ENCODE data around the gene UXT. TPM values are rescaled to one million over a fixed set of nuclear protein-coding genes. Genes with fewer than 3 reads are reported as not detected.

Gene UXT
- total RNA-seq, 3 donors from 2014 or later (not counting 1 experiment from before 2014, with no cell fraction given) = 88.2 to 102 (median 95.4) TPM

DNA sequence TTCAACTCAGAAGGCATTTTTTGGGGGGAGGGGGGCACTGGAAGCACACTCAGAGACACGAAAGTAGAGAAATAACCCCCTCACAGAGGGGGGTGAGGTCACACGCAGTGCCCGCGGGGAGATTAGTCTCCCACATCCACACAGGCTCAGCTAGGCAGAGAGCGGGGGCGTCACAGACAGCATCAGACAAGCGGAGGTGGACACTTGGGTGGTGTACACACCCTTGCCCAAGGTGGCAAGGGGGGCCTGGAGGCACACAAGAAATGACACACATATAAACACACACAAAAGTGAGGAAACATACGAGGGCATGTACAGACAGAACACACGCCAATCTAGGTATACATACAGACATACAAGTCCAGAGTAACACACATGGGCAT lies 38.7 kb downstream of the UXT start:
- H3K4me1 Mint-ChIP-seq = peaks cover 0 to 6% of the 10 kb centered on the region in 2 donors
- DNase-seq = no peak
- TF ChIP-seq, protein P1, sequence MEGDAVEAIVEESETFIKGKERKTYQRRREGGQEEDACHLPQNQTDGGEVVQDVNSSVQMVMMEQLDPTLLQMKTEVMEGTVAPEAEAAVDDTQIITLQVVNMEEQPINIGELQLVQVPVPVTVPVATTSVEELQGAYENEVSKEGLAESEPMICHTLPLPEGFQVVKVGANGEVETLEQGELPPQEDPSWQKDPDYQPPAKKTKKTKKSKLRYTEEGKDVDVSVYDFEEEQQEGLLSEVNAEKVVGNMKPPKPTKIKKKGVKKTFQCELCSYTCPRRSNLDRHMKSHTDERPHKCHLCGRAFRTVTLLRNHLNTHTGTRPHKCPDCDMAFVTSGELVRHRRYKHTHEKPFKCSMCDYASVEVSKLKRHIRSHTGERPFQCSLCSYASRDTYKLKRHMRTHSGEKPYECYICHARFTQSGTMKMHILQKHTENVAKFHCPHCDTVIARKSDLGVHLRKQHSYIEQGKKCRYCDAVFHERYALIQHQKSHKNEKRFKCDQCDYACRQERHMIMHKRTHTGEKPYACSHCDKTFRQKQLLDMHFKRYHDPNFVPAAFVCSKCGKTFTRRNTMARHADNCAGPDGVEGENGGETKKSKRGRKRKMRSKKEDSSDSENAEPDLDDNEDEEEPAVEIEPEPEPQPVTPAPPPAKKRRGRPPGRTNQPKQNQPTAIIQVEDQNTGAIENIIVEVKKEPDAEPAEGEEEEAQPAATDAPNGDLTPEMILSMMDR (IDR thresholded peaks at IDR 0.05) = no peak
- Histone ChIP-seq H3K36me3 (ENCODE audit: control insufficient read depth, insufficient read depth, low read length) (no peaks in the 10 kb centered on the region), H3K27me3 (ENCODE audit: control insufficient read depth, insufficient read depth, low read length) (peaks cover 21% of the 10 kb centered on the region), H3K4me3 (ENCODE audit: low read length) (no peak overlapping the region), H3K27ac (ENCODE audit: low read length) (no peak overlapping the region), H3K9me3 (ENCODE audit: control insufficient read depth, insufficient read depth, low read length) (no peaks in the 10 kb centered on the region), H3K4me1 (ENCODE audit: control insufficient read depth, insufficient read depth, low read length) (peaks cover 15% of the 10 kb centered on the region)
- H3K36me3 Mint-ChIP-seq = no peaks in the 10 kb centered on the region
- intact Hi-C loops (cut with micrococcal nuclease) = loop anchor here (5.0 kb wide), 1 partner anchor 37 kb away; the partner anchor contains the start of gene UXT
- H3K27ac Mint-ChIP-seq = no peak overlapping the region
- peaks cover 59 to 64% of the 10 kb centered on the region in 2 donors for H3K27me3 Mint-ChIP-seq (ENCODE audit: low read depth in 2 of 2)
- H3K9me3 Mint-ChIP-seq = no peaks in the 10 kb centered on the region
- no peak for ATAC-seq
- 59% methylated on average over 8 of the region's 9 CpGs for WGBS (ENCODE audit: insufficient coverage)
- no peak overlapping the region for H3K4me3 Mint-ChIP-seq

DNA sequence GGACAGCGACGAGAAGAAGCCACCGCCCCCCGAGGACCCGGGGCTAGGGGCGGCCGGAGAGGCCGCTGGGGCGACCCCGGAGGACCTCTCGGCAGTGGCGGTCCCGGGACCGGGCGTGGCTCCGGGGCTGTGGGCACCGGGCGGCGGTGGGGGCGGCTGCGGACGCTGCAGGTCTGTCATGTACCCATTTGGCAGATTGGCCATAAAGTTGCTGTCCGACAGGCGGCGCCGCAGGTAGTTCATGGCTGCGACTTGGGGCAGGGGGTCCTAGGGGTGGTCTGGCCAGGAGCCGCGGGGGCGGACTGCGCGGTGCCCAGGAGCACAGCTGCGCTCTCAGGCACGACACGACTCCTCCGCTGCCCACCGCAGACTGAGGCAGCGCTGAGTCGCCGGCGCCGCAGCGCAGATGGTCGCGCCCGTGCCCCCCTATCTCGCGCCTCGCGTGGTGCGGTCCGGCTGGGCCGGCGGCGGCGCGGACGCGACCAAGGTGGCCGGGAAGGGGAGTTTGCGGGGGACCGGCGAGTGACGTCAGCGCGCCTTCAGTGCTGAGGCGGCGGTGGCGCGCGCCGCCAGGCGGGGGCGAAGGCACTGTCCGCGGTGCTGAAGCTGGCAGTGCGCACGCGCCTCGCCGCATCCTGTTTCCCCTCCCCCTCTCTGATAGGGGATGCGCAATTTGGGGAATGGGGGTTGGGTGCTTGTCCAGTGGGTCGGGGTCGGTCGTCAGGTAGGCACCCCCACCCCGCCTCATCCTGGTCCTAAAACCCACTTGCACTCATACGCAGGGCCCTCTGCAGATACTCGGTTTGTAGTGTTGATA lies 39.3 kb downstream of the UXT start, which contains the start of gene SYN1:
TSS of gene SYN1 (minus strand) at position 372 of the 817 bp plus-strand sequence. CDS start at position 243, 129 bp downstream.
- H3K27ac ChIP-seq (ENCODE audit: low read length) = no peak within 1 kb of the TSS
- Mint-ChIP-seq H3K4me1 (peaks cover 0 to 6% of the 10 kb centered on the region in 2 donors), H3K9me3 (no peaks in the 10 kb centered on the region), H3K27ac (no peak within 1 kb of the TSS), H3K4me3 (peak within 1 kb of the TSS; percentile 17), H3K36me3 (no peaks in the 10 kb centered on the region), H3K27me3 (ENCODE audit: low read depth in 2 of 2) (peaks cover 55 to 58% of the 10 kb centered on the region in 2 donors)
- H3K27me3 ChIP-seq (ENCODE audit: control insufficient read depth, insufficient read depth, low read length) = peaks cover 19% of the 10 kb centered on the region
- H3K9me3 ChIP-seq (ENCODE audit: control insufficient read depth, insufficient read depth, low read length) = no peaks in the 10 kb centered on the region
- TF ChIP-seq, protein P1 (IDR thresholded peaks at IDR 0.05) = no peak
- peaks cover 15% of the 10 kb centered on the region for H3K4me1 ChIP-seq (ENCODE audit: control insufficient read depth, insufficient read depth, low read length)
- ATAC-seq (peak; percentile 94 to 97 (median 97)), DNase-seq (peak; percentile 79 to 93)
- WGBS (ENCODE audit: insufficient coverage) = 2% methylated on average over 73 of the region's 88 CpGs
- H3K4me3 ChIP-seq (ENCODE audit: low read length) = no peak within 1 kb of the TSS
- no peaks in the 10 kb centered on the region for H3K36me3 ChIP-seq (ENCODE audit: control insufficient read depth, insufficient read depth, low read length)
- intact Hi-C loops (cut with micrococcal nuclease) = loop anchor here (1.0 to 5.0 kb wide), 2 partner anchors 38 to 58 kb away; partner anchors contain the start of genes ARAF and UXT

- no peak overlapping the region for H3K4me3 ChIP-seq (ENCODE audit: low read length)
- no peak overlapping the region for H3K27ac Mint-ChIP-seq
- no peaks in the 10 kb centered on the region for H3K36me3 Mint-ChIP-seq
- TF ChIP-seq, protein P1 (IDR thresholded peaks at IDR 0.05) = no peak
- H3K4me3 Mint-ChIP-seq = peak overlapping the region; percentile 17
- no peak for ATAC-seq
- no peaks in the 10 kb centered on the region for H3K9me3 ChIP-seq (ENCODE audit: control insufficient read depth, insufficient read depth, low read length)
- WGBS (ENCODE audit: insufficient coverage) = 30% methylated on average over 32 of the region's 32 CpGs
- H3K4me1 Mint-ChIP-seq = peaks cover 0 to 6% of the 10 kb centered on the region in 2 donors
- peaks cover 16% of the 10 kb centered on the region for H3K27me3 ChIP-seq (ENCODE audit: control insufficient read depth, insufficient read depth, low read length)
- no peak overlapping the region for H3K27ac ChIP-seq (ENCODE audit: low read length)
- DNase-seq = no peak
- H3K9me3 Mint-ChIP-seq = no peaks in the 10 kb centered on the region
- H3K4me1 ChIP-seq (ENCODE audit: control insufficient read depth, insufficient read depth, low read length) = peaks cover 12% of the 10 kb centered on the region
- intact Hi-C loops (cut with micrococcal nuclease) = loop anchor here (1.0 kb wide), 1 partner anchor 58 kb away; the partner anchor contains the start of gene ARAF
- H3K27me3 Mint-ChIP-seq (ENCODE audit: low read depth in 2 of 2) = peaks cover 53 to 56% of the 10 kb centered on the region in 2 donors
- H3K36me3 ChIP-seq (ENCODE audit: control insufficient read depth, insufficient read depth, low read length) = no peaks in the 10 kb centered on the region
Measured at GRCh38 chrX:47618923-47619485, 40.0 kb downstream of the UXT start.

Data from natural killer cell (primary cell).